Measurements from ENCODE around the gene CFAP299.
"Not testable (repeated sequence)": the region's sequence is repeated elsewhere in the genome, so short reads cannot be mapped to it uniquely, and the experiment has no call there.

Gene CFAP299

DNA sequence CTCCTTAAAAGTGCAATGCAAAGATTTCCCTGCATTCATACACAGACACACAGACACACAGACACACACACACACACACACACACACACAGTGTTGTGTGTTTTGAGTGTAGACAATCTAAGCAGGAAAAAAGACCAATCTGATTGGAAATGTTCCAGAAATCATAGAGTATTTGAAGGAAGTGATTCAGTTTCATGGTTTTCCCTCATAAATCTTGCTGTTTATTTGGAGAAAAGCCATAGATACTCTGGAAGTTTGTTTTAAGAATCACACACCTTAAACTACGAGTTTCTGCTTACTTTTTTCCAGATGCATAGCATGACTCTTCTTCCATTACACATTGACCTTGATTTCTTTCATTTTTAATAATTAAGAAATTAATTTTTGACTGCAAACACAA, 396.5 kb downstream of the CFAP299 start:
- no peaks in the 10 kb centered on the region for H3F3A ChIP-seq (ENCODE audit: insufficient read depth)

DNA sequence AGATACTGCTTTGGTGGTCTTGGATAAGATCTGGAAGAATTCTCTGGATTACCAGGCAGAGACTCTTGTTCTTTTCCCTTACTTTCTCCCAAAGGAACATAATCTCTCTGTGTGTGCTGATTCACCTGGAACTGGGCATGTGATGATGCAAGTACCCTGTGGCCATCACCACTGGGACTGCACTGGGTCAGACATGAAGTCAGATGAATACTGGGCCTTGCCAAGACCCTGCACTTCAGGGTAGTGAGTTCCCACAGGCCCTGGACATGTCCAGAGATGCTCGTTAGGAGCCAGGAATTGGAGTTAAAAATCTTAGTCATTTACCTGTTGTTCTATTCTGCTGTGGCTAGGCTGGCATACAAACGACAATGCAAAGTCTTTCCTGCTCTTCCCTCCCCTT, 404.8 kb downstream of the CFAP299 start:
- no peak overlapping the region for H2AFZ ChIP-seq (ENCODE audit: low read depth, low read length, severe bottlenecking)
- no peak overlapping the region for H3K9ac ChIP-seq (ENCODE audit: low read length)
- no peaks in the 10 kb centered on the region for H3K36me3 ChIP-seq (ENCODE audit: low read length)
- no peak for TF ChIP-seq EZH2phosphoT487 (conservative IDR thresholded peaks at IDR 0.05; ENCODE audit: low read length)
- TF ChIP-seq, protein P1, sequence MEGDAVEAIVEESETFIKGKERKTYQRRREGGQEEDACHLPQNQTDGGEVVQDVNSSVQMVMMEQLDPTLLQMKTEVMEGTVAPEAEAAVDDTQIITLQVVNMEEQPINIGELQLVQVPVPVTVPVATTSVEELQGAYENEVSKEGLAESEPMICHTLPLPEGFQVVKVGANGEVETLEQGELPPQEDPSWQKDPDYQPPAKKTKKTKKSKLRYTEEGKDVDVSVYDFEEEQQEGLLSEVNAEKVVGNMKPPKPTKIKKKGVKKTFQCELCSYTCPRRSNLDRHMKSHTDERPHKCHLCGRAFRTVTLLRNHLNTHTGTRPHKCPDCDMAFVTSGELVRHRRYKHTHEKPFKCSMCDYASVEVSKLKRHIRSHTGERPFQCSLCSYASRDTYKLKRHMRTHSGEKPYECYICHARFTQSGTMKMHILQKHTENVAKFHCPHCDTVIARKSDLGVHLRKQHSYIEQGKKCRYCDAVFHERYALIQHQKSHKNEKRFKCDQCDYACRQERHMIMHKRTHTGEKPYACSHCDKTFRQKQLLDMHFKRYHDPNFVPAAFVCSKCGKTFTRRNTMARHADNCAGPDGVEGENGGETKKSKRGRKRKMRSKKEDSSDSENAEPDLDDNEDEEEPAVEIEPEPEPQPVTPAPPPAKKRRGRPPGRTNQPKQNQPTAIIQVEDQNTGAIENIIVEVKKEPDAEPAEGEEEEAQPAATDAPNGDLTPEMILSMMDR (IDR thresholded peaks at IDR 0.05; ENCODE audit: insufficient read depth, low read length, poor library complexity, severe bottlenecking) = no peak
- no peaks in the 10 kb centered on the region for H4K20me1 ChIP-seq (ENCODE audit: low read depth, low read length)
- H3K9me3 ChIP-seq (ENCODE audit: insufficient read depth, low read length) = no peaks in the 10 kb centered on the region
- no peak overlapping the region for H3K4me2 ChIP-seq (ENCODE audit: low read depth, low read length, poor library complexity, severe bottlenecking)
- H3K27ac ChIP-seq (ENCODE audit: low read depth, low read length) = no peak overlapping the region
- H3F3A ChIP-seq (ENCODE audit: insufficient read depth) = no peaks in the 10 kb centered on the region
- H3K4me3 ChIP-seq (ENCODE audit: insufficient read depth, low read length, poor library complexity, severe bottlenecking) = no peak overlapping the region
- H3K79me2 ChIP-seq (ENCODE audit: insufficient read depth, low read length) = no peaks in the 10 kb centered on the region
- no peaks in the 10 kb centered on the region for H3K27me3 ChIP-seq (ENCODE audit: low read length)
- no peaks in the 10 kb centered on the region for H3K9me2 ChIP-seq (replicated peaks; ENCODE audit: insufficient read depth, low read length)

More for the DNA sequence above, 396.5 kb downstream of the CFAP299 start:
- Histone ChIP-seq H3K9ac (ENCODE audit: low read length) (no peak overlapping the region), H3K4me2 (ENCODE audit: low read depth, low read length, poor library complexity, severe bottlenecking) (no peak overlapping the region), H3K4me3 (ENCODE audit: insufficient read depth, low read length, poor library complexity, severe bottlenecking) (no peak overlapping the region), H3K9me2 (replicated peaks; ENCODE audit: insufficient read depth, low read length) (no peaks in the 10 kb centered on the region), H3K27ac (ENCODE audit: low read depth, low read length) (no peak overlapping the region), H2AFZ (ENCODE audit: low read depth, low read length, severe bottlenecking) (no peak overlapping the region), H4K20me1 (ENCODE audit: low read depth, low read length) (no peaks in the 10 kb centered on the region), H3K27me3 (ENCODE audit: low read length) (no peaks in the 10 kb centered on the region), H3K79me2 (ENCODE audit: insufficient read depth, low read length) (no peaks in the 10 kb centered on the region), H3K9me3 (ENCODE audit: insufficient read depth, low read length) (no peaks in the 10 kb centered on the region), H3K36me3 (ENCODE audit: low read length) (no peaks in the 10 kb centered on the region)
- TF ChIP-seq, protein P1 (IDR thresholded peaks at IDR 0.05; ENCODE audit: insufficient read depth, low read length, poor library complexity, severe bottlenecking) = no peak
- no peak for TF ChIP-seq EZH2phosphoT487 (conservative IDR thresholded peaks at IDR 0.05; ENCODE audit: low read length)

DNA sequence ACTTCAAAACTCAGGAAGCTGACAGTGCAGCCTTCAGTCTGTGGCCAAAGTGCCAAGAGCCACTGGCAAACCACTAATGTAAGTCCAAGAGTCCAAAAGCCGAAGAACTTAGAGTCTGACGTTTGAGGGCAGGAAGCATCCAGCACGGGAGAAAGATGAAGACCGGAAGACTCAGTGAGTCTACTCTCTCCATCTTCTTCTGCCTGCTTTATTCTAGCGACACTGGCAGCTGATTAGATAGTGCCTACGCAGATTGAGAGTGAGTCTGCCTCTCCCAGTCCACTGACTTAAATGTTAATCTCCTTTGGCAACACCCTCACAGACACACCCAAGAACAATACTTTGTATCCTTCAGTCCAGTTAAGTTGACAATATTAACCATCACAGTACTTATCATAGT, 414.0 kb downstream of the CFAP299 start:
- not testable (repeated sequence) for H2AFZ ChIP-seq (ENCODE audit: low read depth, low read length, severe bottlenecking); H3F3A ChIP-seq (ENCODE audit: insufficient read depth); H4K20me1 ChIP-seq (ENCODE audit: low read depth, low read length); H3K4me2 ChIP-seq (ENCODE audit: low read depth, low read length, poor library complexity, severe bottlenecking); H3K9me2 ChIP-seq (replicated peaks; ENCODE audit: insufficient read depth, low read length); H3K36me3 ChIP-seq (ENCODE audit: low read length); H3K4me3 ChIP-seq (ENCODE audit: insufficient read depth, low read length, poor library complexity, severe bottlenecking); H3K9ac ChIP-seq (ENCODE audit: low read length); H3K79me2 ChIP-seq (ENCODE audit: insufficient read depth, low read length); H3K9me3 ChIP-seq (ENCODE audit: insufficient read depth, low read length); H3K27ac ChIP-seq (ENCODE audit: low read depth, low read length); H3K27me3 ChIP-seq (ENCODE audit: low read length)

DNA sequence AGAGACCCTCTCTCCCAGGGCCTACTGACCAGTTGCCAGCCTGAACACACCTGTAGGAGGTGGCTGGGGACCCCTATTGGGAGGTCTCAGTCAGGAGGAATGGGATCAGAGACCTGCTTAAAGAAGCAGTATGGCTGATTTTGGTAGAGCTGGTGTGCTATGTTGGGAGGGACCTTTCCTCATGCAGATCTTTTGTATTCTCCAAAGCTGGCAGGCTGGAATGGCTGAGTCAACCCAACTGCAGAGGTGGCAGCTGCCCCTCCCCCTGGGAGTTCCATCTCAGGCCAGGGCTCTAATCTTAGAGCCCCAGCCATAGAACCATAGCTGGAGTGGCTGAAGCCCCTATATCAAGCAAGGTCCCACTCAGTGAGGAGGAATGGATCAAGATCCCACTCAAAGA, 415.7 kb downstream of the CFAP299 start:
- Histone ChIP-seq H3K27me3 (ENCODE audit: low read length) (no peaks in the 10 kb centered on the region), H3K4me2 (ENCODE audit: low read depth, low read length, poor library complexity, severe bottlenecking) (no peak overlapping the region), H3F3A (ENCODE audit: insufficient read depth) (no peaks in the 10 kb centered on the region), H3K9me3 (ENCODE audit: insufficient read depth, low read length) (no peaks in the 10 kb centered on the region), H4K20me1 (ENCODE audit: low read depth, low read length) (no peaks in the 10 kb centered on the region), H3K36me3 (ENCODE audit: low read length) (no peaks in the 10 kb centered on the region), H3K4me3 (ENCODE audit: insufficient read depth, low read length, poor library complexity, severe bottlenecking) (no peak overlapping the region), H2AFZ (ENCODE audit: low read depth, low read length, severe bottlenecking) (no peak overlapping the region), H3K9ac (ENCODE audit: low read length) (no peak overlapping the region), H3K79me2 (ENCODE audit: insufficient read depth, low read length) (no peaks in the 10 kb centered on the region), H3K9me2 (replicated peaks; ENCODE audit: insufficient read depth, low read length) (no peaks in the 10 kb centered on the region), H3K27ac (ENCODE audit: low read depth, low read length) (no peak overlapping the region)
- TF ChIP-seq, protein P1 (IDR thresholded peaks at IDR 0.05; ENCODE audit: insufficient read depth, low read length, poor library complexity, severe bottlenecking) = no peak
- no peak for TF ChIP-seq EZH2phosphoT487 (conservative IDR thresholded peaks at IDR 0.05; ENCODE audit: low read length)
